ENCODE measurements around the gene ALG1.
"Not testable (repeated sequence)": the region's sequence is repeated elsewhere in the genome, so short reads cannot be mapped to it uniquely, and the experiment has no call there.

Gene ALG1

DNA sequence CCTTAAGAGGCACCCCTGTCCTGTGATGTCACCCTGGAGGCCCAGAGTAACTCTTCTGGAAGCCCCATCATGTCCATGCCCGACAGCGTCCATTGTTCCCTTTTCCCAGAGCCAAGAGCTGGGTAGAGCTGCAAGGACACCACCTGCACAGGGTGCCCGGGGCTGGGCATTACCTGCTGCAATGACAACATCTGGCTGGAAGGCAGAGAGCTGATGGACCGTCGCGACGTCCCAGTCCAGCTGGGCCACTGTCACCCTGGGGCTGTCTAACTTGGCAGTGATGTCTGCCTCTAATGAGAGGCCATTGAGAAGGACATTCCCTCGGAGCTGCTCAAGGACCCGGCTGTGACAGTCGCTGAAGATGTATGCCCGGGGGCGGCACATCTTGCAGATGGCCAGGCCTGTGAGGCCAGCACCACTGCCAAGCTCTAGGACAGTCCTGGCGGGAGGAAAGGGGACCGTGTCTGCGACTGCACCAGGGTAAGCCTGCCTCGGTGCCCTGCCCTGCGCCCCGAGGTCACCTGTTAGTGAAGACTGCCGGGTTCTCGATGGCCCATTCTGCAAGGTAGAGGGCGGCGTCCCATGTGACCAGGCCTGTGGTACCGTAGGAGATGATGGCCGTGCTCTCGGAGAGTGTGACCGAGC, 18.4 kb downstream of the ALG1 start:
- not testable (repeated sequence) for H3K4me1 ChIP-seq; H3K9ac ChIP-seq; H3K4me3 ChIP-seq (ENCODE audit: low read depth, low read length); H3K27me3 ChIP-seq (ENCODE audit: control insufficient read depth, insufficient read depth, low read length); H3K36me3 ChIP-seq (ENCODE audit: control insufficient read depth, insufficient read depth, low read length); H3K27ac ChIP-seq; H3K4me2 ChIP-seq (ENCODE audit: low read length); H2AFZ ChIP-seq; H3K9me3 ChIP-seq (ENCODE audit: control insufficient read depth, low read length); H3K79me2 ChIP-seq

DNA sequence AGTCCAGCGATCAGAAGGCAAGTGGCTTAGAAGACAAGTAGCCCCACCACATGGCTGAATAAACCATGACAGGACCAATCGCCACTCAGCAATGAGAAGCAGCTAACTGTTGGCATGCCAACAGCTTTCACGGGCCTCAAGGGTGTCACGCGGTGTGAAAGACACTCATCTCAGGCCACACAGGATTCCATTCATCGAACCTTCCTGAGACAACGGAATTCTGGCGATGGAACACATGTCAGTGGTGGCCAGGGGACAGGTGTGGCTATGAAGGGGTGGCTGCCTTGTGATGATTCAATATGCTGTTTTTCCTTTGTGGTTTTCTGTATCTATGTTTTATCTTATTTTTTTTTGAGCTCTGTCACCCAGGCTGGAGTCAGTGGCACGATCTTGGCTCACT, 18.9 kb downstream of the ALG1 start:
- H3K4me2 ChIP-seq (ENCODE audit: low read length); H3K36me3 ChIP-seq (ENCODE audit: control insufficient read depth, insufficient read depth, low read length); H3K4me1 ChIP-seq; H3K27ac ChIP-seq; H3K9ac ChIP-seq; H3K9me3 ChIP-seq (ENCODE audit: control insufficient read depth, low read length); H3K4me3 ChIP-seq (ENCODE audit: low read depth, low read length); H3K27me3 ChIP-seq (ENCODE audit: control insufficient read depth, insufficient read depth, low read length); H3K79me2 ChIP-seq; H2AFZ ChIP-seq: not testable (repeated sequence)

DNA sequence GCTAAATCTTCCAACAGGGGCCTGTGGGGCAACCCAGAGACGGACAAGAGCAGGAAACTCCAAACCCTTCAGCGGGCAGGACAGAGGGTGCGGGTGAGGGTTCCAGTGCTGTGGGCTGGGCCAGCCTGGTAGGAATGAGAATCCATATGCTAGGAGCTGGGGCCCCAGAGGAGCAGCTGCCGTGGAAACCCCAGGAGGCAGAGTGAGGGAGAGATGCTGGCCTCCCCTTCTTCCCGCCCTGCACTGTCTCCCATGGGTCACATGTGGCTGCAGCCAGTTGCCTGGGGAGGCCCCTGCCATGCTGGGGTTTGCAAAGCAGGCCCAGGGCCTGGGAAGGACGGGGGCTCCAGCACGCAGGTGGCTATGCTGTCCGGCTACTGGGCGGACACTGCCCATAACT, 21.4 kb downstream of the ALG1 start:
- not testable (repeated sequence) for H3K27me3 ChIP-seq (ENCODE audit: control insufficient read depth, insufficient read depth, low read length); H3K4me3 ChIP-seq (ENCODE audit: low read depth, low read length); H3K4me1 ChIP-seq; H3K79me2 ChIP-seq; H2AFZ ChIP-seq; H3K9me3 ChIP-seq (ENCODE audit: control insufficient read depth, low read length); H3K27ac ChIP-seq; H3K36me3 ChIP-seq (ENCODE audit: control insufficient read depth, insufficient read depth, low read length); H3K9ac ChIP-seq; H3K4me2 ChIP-seq (ENCODE audit: low read length)

DNA sequence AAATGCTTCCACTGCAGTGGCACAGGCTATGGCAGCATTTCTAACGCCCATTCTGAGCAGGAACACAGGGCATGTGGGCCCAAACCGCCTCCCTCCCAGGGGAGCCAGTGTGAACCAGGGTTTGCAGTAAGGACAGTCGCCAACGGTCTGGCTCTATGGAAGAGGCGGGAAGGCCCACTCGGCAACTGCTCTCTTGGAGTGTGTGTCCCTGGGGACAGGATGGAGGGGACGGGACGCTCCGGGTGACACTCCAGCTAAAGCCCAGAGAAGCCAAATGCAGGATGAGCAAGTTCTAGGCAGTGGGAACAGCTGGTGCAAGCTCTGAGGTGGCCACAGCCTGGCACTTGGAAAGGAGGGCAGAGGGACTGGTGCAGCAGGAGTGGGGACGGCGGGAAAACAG, 22.1 kb downstream of the ALG1 start:
- H3K9me3 ChIP-seq (ENCODE audit: control insufficient read depth, low read length); H3K27me3 ChIP-seq (ENCODE audit: control insufficient read depth, insufficient read depth, low read length); H3K9ac ChIP-seq; H3K4me2 ChIP-seq (ENCODE audit: low read length); H3K27ac ChIP-seq; H2AFZ ChIP-seq; H3K4me1 ChIP-seq; H3K4me3 ChIP-seq (ENCODE audit: low read depth, low read length); H3K79me2 ChIP-seq; H3K36me3 ChIP-seq (ENCODE audit: control insufficient read depth, insufficient read depth, low read length): not testable (repeated sequence)

DNA sequence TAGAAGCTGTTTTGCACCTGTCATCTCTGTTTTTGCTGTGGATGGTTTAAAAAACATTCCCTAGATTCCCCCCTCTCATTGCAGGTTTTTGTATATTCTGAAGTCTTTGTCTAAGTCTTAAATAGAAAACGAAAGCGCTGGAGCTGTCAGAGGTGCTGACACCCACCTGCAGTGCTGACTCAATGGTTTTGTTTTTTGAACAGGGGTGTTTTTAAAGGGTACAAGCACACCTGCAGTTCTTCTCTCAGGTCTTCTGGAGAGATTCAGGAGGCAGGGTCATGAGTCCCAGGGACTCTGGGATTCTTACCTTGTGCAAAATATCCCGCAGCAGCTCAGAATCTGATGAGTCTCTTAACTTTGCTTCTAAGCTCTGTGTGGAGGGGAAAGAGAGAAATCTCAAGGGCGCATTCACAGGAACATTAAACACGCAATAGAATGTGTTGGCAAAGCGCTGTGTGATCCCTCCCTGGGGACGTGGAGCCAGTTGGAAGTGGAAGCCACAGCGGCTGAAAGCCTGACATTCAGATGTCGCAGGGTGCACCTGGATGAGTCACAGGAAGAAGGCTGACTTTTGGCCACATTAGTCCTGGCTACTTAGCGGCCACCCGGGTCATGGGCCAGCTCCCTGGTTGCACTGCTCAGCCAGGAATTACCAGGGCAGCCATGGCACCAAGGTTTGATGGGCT, 23.6 kb downstream of the ALG1 start:
- not testable (repeated sequence) for H2AFZ ChIP-seq; H3K9me3 ChIP-seq (ENCODE audit: control insufficient read depth, low read length); H3K4me3 ChIP-seq (ENCODE audit: low read depth, low read length); H3K4me1 ChIP-seq; H3K79me2 ChIP-seq; H3K36me3 ChIP-seq (ENCODE audit: control insufficient read depth, insufficient read depth, low read length); H3K9ac ChIP-seq; H3K27ac ChIP-seq; H3K27me3 ChIP-seq (ENCODE audit: control insufficient read depth, insufficient read depth, low read length); H3K4me2 ChIP-seq (ENCODE audit: low read length)

DNA sequence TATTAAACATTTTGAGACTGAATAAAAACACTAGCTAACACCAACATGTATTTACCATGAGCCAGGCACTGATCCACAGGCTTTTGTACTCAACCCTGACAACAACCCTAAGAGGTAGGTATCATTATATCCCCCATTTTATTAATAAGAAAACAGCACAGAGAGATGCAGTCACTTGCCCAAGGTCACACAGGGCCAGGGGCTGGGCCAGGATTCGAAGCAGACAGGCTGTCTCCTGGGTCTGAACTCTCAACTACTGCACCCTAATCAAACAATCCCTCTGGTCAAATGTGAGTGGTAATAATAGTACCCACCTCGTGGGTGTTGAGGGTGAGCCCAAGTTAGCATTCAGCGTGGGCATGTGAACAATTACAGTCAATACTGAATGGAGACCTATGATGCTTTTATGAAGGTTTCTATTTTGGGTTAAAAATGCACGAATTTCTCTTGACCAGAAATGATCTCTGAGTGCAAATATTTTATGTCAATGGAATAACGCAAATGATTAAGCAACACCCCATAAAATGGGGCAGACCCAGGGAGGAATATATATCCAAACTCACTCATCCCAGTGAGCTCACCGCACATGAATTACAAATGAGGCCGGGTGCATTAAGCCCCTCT, 24.9 kb downstream of the ALG1 start:
- not testable (repeated sequence) for H3K27me3 ChIP-seq (ENCODE audit: control insufficient read depth, insufficient read depth, low read length); H3K9ac ChIP-seq; H3K4me2 ChIP-seq (ENCODE audit: low read length); H3K4me1 ChIP-seq; H3K79me2 ChIP-seq; H3K36me3 ChIP-seq (ENCODE audit: control insufficient read depth, insufficient read depth, low read length); H3K9me3 ChIP-seq (ENCODE audit: control insufficient read depth, low read length)
- Histone ChIP-seq H3K27ac (peak overlapping the region; percentile 79), H3K4me3 (ENCODE audit: low read depth, low read length) (peak overlapping the region; percentile 52), H2AFZ (peak overlapping the region; percentile 92)

DNA sequence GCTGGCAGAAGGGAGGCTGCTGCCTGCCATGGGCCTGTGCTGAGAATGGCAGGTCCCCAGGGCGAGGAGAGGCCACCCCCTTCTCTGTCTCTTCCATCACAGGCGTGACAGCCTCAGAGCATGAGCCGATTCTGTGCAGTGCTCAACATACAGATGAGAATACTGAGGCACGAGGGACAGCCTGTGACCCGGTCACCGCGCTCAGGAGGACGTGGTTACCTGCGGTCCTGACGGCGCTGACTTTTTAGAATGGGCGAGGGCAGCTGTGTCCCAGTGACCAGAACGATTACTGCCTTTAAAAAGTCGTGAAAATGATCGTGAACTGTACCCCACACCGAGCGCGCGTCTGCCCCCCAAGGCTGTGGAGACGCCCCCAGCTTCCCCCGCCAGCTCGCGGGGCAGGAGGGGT, 25.4 kb downstream of the ALG1 start:
- H3K4me1 ChIP-seq; H3K79me2 ChIP-seq; H3K36me3 ChIP-seq (ENCODE audit: control insufficient read depth, insufficient read depth, low read length); H3K9me3 ChIP-seq (ENCODE audit: control insufficient read depth, low read length); H3K27me3 ChIP-seq (ENCODE audit: control insufficient read depth, insufficient read depth, low read length): not testable (repeated sequence)
- peak overlapping the region; percentile 92 for H2AFZ ChIP-seq
- peak overlapping the region; percentile 79 for H3K27ac ChIP-seq
- peak overlapping the region; percentile 62 for H3K4me2 ChIP-seq (ENCODE audit: low read length)
- H3K4me3 ChIP-seq (ENCODE audit: low read depth, low read length) = peak overlapping the region; percentile 52
- peak overlapping the region; percentile 14 for H3K9ac ChIP-seq

DNA sequence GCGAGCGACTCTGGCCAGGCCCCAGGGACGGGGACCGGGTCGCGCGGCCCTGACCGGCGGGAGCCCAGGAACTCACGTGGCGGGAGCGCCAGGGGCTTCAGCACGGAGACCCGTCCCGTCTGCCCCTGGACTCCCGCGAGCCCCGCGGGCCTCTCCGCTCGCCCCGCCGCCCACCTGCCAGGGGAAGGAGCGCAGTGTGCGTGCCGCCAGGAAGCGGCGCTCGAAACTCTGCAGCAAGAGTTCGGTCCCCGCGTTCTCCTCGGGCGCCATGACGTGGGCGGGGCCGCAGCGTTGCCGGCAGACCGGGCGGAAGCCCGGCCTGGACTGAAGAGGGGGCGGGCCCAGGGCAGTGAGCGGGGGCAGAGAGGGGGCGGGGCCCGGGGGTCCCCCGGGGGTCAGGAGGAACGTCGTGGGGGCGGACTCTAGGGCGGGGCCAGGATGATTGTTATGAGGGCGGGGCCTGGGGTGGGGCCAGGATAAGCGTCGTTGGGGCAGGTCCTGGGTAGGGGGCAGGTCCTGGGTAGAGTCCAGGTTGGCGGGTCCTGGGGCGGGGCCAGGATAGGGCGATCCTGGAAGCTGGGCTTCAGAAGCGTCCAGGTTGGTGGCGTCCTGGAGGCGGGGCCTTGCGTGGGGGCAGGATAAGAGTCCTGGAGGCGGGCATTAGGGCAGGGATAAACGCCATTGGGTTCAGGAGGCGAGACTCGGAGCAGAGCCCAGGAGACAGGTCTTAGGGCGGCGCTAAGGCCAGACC, 26.0 kb downstream of the ALG1 start, which contains the start of gene EEF2KMT:
Gene EEF2KMT (minus strand): TSS at position 326 of the 751 bp plus-strand sequence. CDS start 56 bp downstream, at position 270.
- Histone ChIP-seq H2AFZ (peak within 1 kb of the TSS; percentile 92), H3K4me2 (ENCODE audit: low read length) (peak within 1 kb of the TSS; percentile 67), H3K4me3 (ENCODE audit: low read depth, low read length) (peak within 1 kb of the TSS; percentile 52), H3K27ac (peak within 1 kb of the TSS; percentile 79), H3K9ac (peak within 1 kb of the TSS; percentile 14)
- not testable (repeated sequence) for H3K79me2 ChIP-seq; H3K36me3 ChIP-seq (ENCODE audit: control insufficient read depth, insufficient read depth, low read length); H3K4me1 ChIP-seq; H3K27me3 ChIP-seq (ENCODE audit: control insufficient read depth, insufficient read depth, low read length); H3K9me3 ChIP-seq (ENCODE audit: control insufficient read depth, low read length)

DNA sequence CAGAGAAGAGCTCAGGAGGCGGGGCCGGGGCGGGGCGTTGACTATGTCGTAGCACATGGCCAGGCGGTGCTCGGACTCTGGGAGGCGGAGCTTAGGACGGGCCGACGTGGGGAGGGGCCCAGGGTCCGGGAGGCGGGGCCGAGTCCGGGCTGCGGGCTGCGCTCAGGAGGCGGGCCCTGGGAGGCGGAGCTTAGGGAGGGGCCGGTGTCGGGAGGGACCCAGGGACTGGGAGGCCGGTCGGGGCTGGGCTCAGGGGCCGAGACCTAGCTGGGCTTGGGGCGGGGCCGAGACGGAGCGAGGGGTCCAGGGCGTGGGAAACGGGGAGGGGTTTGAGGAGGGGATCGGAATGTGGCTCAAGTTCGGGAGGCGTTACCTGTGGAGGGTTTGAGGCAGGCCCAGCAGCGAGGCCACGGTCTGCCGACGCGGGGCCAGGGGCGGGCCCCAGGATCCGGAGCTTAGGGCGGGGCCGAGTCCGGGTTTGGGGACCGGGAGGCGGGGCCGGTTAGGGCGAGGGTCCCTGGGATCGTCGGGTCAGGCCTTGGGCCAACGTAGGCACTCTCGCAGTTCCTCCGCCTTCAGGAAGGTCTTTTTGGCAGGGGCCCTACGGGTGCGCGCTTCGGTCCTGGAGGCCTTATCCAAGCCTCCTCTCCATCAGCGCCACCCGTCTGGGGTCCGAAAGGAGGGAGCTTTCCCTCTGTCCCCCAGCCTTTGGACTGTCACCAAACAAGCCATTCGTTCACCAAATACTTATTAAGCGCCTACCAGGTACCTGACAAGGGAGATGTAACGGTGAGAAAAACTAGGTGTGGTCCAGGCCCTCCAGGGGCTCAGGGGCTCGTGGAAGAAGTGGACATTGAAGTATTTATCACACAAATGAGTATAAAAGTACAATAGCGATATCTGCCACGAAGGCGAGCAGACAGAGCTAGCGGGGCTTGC, 26.8 kb downstream of the ALG1 start:
- Histone ChIP-seq H3K4me2 (ENCODE audit: low read length) (peak overlapping the region; percentile 67), H3K4me3 (ENCODE audit: low read depth, low read length) (peak overlapping the region; percentile 35), H2AFZ (peak overlapping the region; percentile 76), H3K27ac (peak overlapping the region; percentile 79)
- not testable (repeated sequence) for H3K4me1 ChIP-seq; H3K79me2 ChIP-seq; H3K27me3 ChIP-seq (ENCODE audit: control insufficient read depth, insufficient read depth, low read length); H3K9ac ChIP-seq; H3K36me3 ChIP-seq (ENCODE audit: control insufficient read depth, insufficient read depth, low read length); H3K9me3 ChIP-seq (ENCODE audit: control insufficient read depth, low read length)

DNA sequence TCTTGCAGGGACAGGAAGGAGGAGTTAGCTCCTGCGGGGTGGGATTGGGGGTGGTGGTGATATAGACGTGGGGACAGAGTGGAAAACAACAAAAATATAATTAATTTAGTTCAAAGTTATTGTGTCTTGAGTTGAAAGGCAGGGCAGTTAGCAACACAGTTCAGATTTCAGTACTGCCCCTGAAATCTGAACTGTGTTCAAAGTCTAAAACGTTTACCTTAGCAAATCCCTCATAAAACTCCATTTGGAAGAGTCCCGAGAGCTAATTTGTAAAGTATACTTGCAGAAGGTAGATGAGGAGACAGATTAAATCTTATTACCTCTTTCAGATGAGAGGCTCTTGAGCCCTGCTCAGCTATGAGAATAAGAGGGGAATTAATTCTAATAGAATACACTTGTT, 27.5 kb downstream of the ALG1 start:
- H3K79me2 ChIP-seq; H3K4me3 ChIP-seq (ENCODE audit: low read depth, low read length); H3K9ac ChIP-seq; H3K36me3 ChIP-seq (ENCODE audit: control insufficient read depth, insufficient read depth, low read length); H3K4me2 ChIP-seq (ENCODE audit: low read length); H3K9me3 ChIP-seq (ENCODE audit: control insufficient read depth, low read length); H3K4me1 ChIP-seq; H3K27me3 ChIP-seq (ENCODE audit: control insufficient read depth, insufficient read depth, low read length): not testable (repeated sequence)
- peak overlapping the region; percentile 76 for H2AFZ ChIP-seq
- H3K27ac ChIP-seq = peak overlapping the region; percentile 79

All from parathyroid adenoma (tissue), 2 donors.